HG03442 (cell line): Measurements from ENCODE around the gene THAP12.

Experiments used
- ATAC-seq: cut with Tn5 transposase; IDR thresholded peaks from one replicate; pipeline ENCODE4 v1.9.1; 2021; ENCODE audit warnings: mild to moderate bottlenecking, moderate library complexity; ENCODE audit not compliant: unreplicated experiment

THAP12 gene

DNA sequence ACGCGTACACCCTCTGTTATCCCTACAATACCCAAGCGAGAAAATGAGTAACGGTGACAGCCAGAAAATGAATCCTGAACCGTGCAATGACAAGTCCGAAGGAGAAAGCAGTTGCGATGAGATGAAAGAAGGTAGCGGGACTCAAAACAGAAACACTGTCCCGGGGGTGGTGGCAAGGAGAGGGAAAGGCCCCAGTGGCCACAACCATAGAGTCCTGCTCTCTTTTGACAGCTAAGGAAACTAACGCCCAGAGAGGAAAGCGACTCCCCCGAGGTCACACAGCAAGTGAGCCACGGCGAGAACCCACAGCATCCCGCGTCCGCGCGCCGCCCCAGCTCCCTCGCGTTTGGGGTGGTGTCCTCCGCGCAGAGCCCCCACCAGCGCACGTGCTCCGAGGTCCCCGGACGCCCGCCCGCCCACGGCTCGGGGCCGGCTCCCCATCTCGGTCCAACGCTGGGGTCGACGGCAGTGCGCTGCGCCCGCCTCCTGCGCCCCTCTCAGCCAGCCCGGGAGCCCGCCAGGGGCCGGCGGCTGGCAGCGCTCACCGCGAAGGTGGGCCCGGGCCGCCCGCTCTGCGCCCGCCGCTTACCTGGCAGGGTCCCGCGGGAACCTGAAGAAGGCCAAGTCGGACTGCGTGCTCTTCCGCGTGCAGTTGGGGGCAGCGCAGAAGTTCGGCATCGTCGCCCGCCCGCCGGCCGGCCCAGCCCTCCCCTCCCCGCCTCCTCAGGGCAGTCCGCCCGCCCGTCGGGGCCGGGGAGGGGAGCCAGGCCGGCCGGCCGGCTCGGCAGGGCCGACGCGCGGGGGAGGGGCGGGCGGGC lies 564 bp downstream of the THAP12 start:
- no peak for ATAC-seq

DNA sequence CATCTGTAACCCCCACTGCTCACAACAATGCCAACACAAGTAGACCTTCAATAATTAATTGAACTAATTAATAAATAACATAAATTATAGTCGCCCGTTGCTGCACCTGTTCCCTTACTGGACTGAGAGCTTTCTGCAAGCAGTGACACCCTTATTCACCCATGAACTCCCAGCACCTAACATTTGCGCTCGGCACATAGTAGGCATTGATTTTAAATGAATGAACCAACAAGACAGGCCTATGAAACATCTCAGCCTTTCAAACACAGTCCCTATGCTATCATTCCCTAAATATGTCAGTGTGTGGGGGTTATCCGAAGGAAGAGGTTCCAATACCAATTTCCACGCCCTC lies 1.1 kb downstream of the THAP12 start:
- ATAC-seq, result no peak

DNA sequence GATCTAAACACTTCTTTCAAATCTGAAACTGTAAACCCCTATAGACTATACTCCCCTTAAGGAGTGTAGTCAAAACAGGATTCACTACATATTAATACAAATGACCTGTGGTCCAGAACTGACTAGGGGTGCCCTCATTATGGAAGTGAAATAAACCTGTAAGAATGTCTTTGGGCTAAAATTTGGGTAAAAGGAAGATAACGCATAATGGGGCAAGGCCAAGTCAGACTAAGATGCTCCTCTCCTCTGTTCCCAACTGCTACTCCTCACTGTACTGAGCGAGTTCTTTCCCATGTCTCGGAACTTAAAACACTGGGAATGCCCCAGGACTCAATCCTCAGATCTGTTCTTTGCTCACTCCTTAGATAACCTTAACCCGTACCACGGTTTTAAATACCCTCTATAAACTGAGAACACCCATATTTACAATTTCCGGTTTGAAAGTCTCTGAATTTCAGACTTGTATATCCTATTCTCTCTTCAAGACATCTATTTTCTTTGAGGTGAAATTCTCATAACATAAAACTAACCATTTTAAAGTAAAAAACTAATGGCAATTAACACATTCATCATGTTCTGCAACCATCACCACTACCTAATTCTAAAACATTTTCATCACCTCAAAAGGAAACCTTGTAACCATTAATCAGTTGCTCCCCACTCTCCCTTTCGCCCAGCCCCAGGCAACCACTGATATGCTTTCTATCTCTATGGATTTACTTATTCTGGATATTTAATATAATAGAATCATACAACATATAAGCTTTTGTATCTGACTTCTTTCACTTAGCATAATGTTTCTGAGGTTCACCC lies 4.0 kb downstream of the THAP12 start:
- ATAC-seq, result peak; percentile 28

DNA sequence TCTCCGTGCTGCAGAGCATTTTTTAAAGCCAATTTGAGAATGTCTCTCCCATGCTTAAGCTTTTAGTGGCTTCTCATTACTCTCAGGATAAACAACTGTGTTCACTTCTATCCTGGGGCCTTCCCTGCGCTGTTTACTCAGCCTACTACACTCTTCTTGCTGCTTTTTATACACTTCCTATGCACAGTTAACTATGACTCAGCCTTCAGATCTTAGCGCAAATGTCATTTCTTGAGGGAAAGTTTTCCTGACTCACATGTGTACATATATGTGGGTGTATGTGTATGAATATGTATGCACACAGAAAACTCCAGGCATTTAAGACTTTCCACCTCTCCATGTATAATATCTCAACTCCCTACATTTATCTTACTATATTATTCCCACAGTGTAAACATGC lies 9.8 kb downstream of the THAP12 start:
- peak; percentile 83 for ATAC-seq

DNA sequence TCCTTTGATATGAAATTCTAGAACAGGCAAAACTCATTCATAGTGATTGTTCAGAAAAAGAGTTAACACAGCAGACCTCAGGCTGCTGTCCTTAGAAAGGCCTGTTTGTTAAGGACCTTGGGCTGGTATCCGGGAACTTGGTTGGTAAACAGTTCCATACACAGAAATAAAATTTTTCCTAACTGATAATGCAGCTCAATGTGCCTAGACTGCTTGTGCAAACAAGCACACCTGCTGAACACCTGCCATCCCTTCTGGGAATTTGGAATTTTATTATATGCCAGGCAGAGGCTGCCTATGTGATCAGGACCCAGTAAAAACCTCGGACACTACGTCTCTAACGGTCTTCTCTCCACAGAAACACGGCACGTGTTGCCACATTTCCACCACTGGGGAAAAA lies 11.5 kb downstream of the THAP12 start:
- no peak for ATAC-seq

DNA sequence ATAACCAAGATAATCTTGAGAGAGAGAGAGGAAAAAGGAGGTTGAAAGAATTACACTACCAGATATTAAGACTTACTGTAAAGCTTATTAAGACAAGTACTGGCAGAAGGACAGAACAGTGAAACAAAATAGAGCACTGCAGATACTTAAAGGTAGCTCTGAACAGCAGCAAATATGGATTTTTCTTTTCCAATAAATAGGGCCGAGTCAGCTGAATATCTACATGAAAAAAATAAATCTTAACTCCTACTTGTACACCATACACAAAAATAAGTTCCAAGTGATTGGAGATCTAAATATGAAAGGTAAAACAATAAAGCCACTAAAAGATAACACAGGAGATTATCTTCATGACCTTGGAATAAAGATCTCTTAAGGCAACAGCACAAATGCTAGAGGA lies 12.4 kb downstream of the THAP12 start:
- no peak for ATAC-seq

DNA sequence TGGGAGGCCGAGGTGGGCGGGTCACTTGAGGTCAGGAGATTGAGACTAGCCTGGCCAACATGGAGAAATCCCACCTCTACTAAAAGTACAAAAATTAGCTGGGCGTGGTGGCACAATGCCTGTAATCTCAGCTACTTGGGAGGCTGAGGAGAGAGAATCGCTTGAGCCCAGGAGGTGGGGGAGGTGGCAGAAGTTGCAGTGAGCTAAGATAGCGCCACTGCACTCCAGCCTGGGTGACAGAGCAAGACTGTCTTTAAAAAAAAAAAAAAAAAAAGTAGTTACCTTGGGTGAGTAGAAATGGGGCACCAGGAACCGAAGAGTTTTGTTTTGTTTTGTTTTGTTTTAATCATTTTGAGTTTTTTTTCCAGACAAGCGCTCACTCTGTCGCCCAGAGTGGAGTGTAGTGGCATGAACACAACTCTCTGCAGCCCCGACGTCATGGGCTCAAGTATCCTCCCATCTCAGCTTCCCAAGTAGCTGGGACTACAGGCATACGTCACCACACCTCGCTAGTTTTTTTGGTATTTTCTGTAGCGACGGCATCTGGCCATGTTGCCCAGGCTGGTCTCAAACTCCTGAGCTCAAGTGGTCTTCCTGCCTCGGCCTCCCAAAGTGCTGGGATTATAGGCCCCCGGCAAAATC lies 15.8 kb downstream of the THAP12 start:
- ATAC-seq, result no peak

DNA sequence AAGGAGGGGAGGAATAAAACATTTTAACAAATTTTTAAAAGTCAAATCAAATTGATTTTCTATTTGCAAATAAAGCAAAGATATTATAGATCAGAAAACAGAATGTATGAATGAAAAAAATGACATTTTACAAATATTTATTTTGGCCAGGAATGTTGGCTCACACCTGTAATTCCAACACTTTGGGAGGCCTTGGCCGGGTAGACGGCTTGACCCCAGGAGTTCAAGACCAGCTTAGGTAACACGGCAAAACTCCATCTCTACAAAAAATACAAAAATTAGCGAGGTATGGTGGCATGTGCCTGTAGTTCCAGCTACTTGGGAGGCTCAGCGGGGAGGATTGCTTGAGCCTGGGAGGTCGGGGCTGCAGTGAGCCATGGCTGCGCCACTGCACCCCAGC lies 18.2 kb downstream of the THAP12 start:
- no peak for ATAC-seq

DNA sequence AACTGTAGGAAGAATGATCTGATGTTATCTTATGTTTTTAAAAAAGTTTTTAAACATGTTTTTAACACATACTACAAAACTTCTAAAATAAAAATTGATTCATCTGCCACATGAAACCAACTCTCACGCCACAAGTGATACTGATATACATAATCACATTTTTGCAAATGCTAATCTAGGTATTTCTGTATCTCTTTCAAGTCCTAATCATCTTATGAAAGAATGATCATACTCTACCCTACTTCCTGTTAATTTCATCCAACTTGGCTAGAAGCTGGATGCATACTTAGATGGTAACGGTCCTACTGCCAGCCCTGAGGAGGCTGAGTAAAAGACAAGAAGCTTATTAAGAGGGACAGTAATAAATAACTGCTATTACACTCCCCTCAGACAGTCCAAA lies 19.2 kb downstream of the THAP12 start:
- ATAC-seq, result no peak

DNA sequence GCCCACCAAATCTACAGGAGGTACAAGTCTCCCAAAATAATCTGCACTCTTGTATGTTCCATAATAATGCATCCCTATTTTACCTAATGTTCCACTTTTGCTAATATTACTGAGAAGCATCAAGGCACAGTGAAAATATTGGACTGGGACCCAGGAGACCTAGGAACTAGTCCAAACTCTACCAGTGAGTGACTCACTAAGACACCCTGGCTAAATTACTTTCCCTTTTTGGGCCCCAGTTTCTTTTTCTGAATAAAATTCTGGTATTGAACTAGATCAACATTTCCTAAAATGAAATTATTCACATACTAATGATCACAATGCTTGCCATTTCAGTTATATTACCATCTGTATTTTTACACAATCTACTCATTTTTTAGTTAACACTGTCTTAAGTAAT lies 19.6 kb downstream of the THAP12 start:
- ATAC-seq, result no peak

DNA sequence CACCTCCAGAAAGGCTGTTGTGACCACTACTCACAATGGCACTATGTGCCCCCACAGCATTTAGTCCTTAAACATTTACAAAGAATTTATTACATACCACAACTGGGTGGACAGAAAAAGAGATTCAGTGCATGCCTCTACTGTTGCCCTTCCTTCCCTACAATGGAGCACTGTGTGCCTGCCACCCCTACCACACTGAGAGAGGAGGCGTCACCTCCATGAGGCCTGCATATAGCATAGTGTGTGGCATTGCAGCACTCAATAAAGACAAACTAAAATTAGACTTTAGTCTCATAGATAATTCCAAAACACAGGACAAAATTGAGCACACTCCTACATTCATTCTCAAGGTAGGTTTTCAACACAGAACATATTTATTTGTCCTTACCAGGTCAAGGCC lies 25.8 kb downstream of the THAP12 start:
- no peak for ATAC-seq

DNA sequence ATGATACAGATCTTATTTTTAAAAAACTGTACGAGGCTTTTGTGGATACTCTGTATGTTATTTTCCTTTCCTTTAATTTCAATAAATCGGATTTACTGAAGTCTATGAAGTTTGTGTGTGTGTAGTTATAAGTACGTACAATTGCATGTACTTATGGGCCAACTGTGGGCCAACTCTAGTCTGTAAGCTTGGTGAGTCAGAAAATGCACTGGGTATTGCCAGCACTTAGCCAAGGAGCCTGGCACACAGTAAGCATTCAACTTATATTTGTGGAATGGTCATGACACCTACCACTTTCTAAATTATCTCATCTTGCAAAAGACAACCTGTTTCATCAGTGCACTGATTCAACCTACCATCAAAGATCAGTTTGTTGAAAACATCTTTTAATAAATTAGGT lies 32.6 kb downstream of the THAP12 start:
- ATAC-seq, result no peak

DNA sequence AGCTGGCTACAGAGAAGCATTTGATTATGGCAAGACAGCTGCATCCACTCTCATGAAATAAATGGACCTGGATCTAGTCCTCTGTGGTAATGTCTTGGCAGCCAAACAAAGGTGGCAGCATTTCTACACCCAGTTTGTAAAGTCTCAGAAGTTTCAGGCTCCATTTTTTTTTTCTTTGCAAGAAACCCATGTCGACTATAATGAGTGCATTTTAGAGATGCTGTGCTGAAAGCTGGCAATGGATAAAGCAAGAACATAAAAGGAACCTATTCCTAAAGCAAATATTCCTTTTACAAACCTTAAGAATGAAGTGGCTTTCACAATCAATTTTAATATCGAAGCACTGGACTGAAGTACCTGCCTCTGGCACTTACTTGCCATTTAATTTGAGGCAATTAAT lies 33.5 kb downstream of the THAP12 start:
- ATAC-seq, result no peak

DNA sequence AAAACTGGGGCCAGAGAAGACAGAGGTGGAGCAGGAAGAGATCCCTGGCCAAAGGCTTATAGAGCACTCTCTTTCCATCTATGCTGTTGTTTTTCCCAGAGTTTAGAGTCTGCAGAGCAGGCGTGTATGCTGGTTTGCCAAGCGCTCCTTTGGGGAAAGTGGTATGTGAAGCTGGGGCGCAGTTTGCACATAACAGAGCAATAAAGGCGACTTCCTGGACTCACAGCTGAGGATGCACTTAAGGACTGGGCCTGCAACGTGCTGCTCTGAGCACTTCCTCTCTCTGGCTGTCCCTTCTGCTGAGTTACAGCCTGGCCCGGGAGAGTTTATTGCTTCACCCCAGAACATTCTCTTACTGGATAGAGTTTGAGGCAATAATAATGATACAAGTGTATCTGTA lies 41.7 kb downstream of the THAP12 start:
- no peak for ATAC-seq

DNA sequence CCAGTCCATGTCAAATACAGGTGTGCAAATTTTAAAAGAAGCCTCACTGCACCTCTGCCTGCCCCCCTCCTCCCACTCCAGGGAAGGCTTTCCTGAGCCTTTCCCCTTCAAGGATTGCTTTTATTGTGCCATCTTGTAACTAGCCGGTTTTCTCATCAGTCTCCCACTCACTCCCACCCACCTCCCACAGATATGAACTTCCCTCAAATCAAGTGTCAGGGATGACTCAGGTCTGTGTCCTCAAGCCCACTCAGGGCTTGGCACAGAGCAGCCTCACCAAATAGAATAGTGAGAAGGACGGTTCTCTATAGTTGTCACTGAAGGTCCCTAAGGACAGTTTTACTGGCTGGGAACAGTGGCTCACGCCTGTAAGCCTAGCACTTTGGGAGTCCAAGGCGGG lies 43.0 kb downstream of the THAP12 start:
- no peak for ATAC-seq

DNA sequence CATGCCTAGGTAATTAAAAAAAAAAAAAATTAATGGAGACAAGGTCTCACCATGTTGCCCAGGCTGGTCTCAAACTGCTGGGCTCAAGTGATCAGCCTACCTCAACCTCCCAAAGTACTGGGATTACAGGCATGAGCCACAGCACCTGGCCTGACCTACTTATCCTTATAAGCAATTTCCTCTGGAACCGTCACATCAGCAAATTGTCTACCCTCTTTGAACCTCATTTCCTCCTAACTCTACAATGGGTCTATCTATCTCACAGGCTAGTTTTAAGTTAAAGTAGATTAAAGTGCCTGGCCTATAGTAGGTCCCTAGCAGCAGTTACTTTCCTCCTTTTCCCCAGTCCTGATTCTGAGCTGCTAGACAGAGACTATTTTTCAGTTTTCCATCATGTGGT lies 43.5 kb downstream of the THAP12 start:
- ATAC-seq, result no peak

DNA sequence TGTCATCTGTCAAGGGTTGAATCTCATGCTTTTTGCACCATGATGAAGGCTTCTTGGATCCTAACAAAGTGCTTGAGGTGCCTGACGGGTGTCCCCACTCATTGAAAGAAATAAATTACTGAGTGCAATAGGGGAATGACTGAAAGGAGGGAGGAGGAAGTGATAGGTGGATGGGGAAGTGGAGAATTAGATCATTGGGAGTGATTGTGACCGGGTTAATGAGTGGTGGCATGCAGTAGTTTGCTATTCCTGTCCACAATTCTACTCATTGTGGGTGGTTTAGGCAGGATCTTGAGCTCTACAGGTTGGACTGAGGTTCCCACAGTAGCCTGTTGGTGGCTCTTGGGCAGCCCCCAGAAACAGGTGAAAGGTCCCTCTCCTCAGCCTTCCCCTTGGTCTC lies 44.3 kb downstream of the THAP12 start:
- ATAC-seq, result no peak

DNA sequence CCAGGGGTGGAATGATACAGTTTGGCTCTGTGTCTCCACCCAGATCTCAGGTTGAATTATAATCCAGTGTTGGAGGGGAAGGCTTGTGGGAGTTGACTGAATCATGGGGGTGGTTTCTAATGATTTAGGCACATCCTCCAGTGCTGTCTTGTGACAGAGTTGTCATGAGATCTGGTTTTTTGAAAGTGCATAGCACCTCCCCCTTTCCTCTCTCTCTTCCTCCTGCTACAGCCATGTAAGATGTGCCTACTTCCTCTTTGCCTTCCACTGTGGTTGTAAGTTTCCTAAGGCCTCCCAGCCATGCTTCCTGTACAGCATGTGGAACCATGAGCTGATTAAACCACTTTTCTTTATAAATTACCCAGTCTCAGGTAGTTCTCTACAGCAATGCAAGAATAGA lies 45.1 kb downstream of the THAP12 start:
- ATAC-seq, result no peak

DNA sequence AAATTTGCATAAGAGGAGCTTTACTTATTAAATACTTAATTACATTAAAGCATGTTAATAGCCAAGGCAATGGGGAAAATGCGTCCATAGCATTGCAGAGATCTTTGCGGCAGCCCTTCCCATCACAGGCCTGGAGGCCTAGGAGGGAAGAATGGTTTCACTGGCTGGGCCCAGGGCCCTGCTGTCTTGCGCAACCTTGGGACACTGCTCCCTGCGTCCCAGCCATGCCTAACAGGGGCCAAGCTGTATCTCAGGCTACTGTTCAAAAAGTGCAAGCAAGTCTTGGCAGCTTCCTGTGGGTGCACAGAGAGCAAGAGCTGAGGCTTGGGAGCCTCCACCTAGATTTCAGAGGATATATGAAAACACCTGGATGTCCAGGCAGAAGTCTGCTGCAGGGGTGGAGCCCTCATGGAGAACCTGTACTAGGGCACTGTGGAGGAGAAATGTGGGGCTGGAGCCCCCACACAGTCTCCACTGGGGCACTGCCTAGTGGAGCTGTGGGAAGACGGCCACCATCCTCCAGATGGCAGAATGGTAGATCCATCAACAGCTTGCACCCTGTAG lies 46.0 kb downstream of the THAP12 start:
- ATAC-seq, result no peak

DNA sequence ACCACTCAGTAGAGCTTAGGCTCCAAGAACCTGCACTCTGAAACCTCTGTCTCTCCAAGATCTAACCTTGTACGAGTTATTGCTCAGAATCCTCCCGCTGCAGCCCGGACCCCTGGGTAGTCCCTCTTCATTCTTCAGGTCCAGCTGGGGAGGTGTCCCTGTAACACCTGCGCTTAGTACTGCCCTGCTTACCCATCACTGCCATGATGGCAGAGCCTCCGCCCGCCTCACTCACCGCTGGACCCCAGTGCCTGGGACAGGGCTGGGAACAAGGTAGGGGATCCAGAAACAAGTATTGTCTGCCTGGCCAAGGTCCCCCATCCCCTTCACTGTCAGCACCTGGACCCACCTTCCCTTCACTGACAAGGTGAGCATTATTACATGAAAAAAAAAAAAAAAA lies 50.3 kb downstream of the THAP12 start:
- no peak for ATAC-seq

DNA sequence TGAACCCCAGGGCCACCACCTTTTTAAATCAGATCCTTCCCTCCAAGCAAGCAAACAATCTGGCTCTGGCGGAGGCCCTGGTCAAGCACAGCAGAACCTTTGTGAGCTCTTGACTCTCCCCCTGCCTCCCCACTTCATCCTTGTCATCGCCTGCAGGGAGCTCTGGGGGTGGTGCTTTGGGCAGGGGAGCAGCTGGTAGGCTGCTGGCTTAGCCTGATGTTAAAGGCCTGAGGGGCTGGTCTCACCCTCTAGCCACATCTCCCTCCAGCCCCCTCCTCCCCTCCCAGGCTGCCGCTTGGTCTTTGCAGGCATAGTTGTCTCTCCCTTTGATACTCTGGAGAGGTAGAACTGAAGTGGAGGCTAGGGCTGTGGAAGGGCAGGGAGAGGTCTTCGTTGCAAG lies 50.9 kb downstream of the THAP12 start:
- ATAC-seq, result no peak
